ENCODE data around the gene SCCPDH.

- peak; percentile 80 for TF ChIP-seq CTCF (IDR thresholded peaks at IDR 0.05; ENCODE audit: low read depth, low read length, poor library complexity, severe bottlenecking)
- no peak for TF ChIP-seq EZH2phosphoT487 (IDR thresholded peaks at IDR 0.05; ENCODE audit: borderline replicate concordance, low read length)
Measured at GRCh38 chr1:246699095-246699735, 25.0 kb upstream of the SCCPDH start.
